Fibroblast of lung (primary cell): ENCODE measurements around the gene ELMO1. TPM values are rescaled to one million over a fixed set of nuclear protein-coding genes. Genes with fewer than 3 reads are reported as not detected.
A peak's percentile ranks its signal among the peaks of the same experiment; 100 is the strongest.

Source experiments
- DNase-seq, 2 donors: peaks; one replicate each; pipeline versions ENCODE4 v3.0.0 to v3.0.0-alpha.2; 2010; ENCODE audit warnings: low read depth in 2 of 2
- H2AFZ ChIP-seq: 2 replicates; pipeline ENCODE4 v1.5.1; 2012; ENCODE audit warnings: low read length, control low read depth, inconsistent platforms
- H3K27ac ChIP-seq: 2 replicates; pipeline ENCODE4 v1.5.1; 2011; ENCODE audit warnings: low read length, control low read depth; ENCODE audit not compliant: insufficient read depth
- H3K27me3 ChIP-seq: 2 replicates; pipeline ENCODE4 v1.5.1; 2011; ENCODE audit warnings: mild to moderate bottlenecking, low read length; ENCODE audit not compliant: control insufficient read depth, insufficient read depth
- H3K36me3 ChIP-seq: 2 replicates; pipeline ENCODE4 v1.5.1; 2011; ENCODE audit warnings: low read length; ENCODE audit not compliant: control insufficient read depth, insufficient read depth
- H3K4me1 ChIP-seq: 2 replicates; pipeline ENCODE4 v1.5.1; 2011; ENCODE audit warnings: low read length; ENCODE audit not compliant: control insufficient read depth, insufficient read depth; ENCODE audit errors: extremely low read depth
- H3K4me2 ChIP-seq: 2 replicates; pipeline ENCODE4 v1.5.1; 2011; ENCODE audit warnings: low read length, control low read depth; ENCODE audit not compliant: insufficient read depth; ENCODE audit errors: extremely low read depth
- H3K4me3 ChIP-seq, 4 experiments: fragments of 200-600 bp in 1 of 4; sonication (generic) in 1 of 4; replicated peaks in 1 of 4; 2 replicates each; pipeline ENCODE4 v1.5.1; 2011 to 2016; ENCODE audit warnings: low read length in 4 of 4, low read depth in 3 of 4, mild to moderate bottlenecking in 3 of 4, control low read depth in 2 of 4, inconsistent platforms in 1 of 4, mixed read lengths in 1 of 4; ENCODE audit not compliant: insufficient read depth in 1 of 4; ENCODE audit errors: control extremely low read depth in 1 of 4
- H3K79me2 ChIP-seq: 2 replicates; pipeline ENCODE4 v1.5.1; 2012; ENCODE audit warnings: mild to moderate bottlenecking, low read length, inconsistent platforms; ENCODE audit not compliant: control insufficient read depth, insufficient read depth
- H3K9ac ChIP-seq: 2 replicates; pipeline ENCODE4 v1.5.1; 2011; ENCODE audit warnings: mild to moderate bottlenecking, low read length, control low read depth; ENCODE audit not compliant: insufficient read depth
- H3K9me3 ChIP-seq: 2 replicates; pipeline ENCODE4 v1.5.1; 2012; ENCODE audit warnings: low read depth, low read length; ENCODE audit not compliant: control insufficient read depth, insufficient read depth
- H4K20me1 ChIP-seq: 2 replicates; pipeline ENCODE4 v1.5.1; 2011; ENCODE audit warnings: low read length; ENCODE audit not compliant: control insufficient read depth, insufficient read depth; ENCODE audit errors: extremely low read depth
- EZH2 ChIP-seq: IDR thresholded peaks from 2 replicates; pipeline ENCODE4 v1.5.1; 2012; ENCODE audit warnings: low read length, control low read depth, mild to moderate bottlenecking; ENCODE audit errors: missing control alignments
- polyA plus RNA-seq, 2 donors: library from polyadenylated mRNA; depleted of rRNA in 1 of 2; stranded (reverse) in 1 of 2; unstranded in 1 of 2; fragments of >200 nt; gene quantifications; 2 replicates each; pipeline ENCODE4 v1.2.1, GENCODE V29; 2011 to 2012; ENCODE audit warnings: missing spikeins in 1 of 2
- total RNA-seq: library from RNA; depleted of rRNA; stranded (reverse); fragments of >200 nt; gene quantifications from 2 replicates; pipeline ENCODE4 v1.2.1, GENCODE V29; 2014
- TF ChIP-seq, protein P1 (sequence below), 2 donors: IDR thresholded peaks in 1 of 2; conservative IDR thresholded peaks in 1 of 2; 1 replicate in 1 of 2; 2 replicates in 1 of 2; pipeline ENCODE4 v1.5.1; 2011 to 2012; ENCODE audit warnings: low read length in 2 of 2, control low read depth in 1 of 2, inconsistent platforms in 1 of 2, low read depth in 1 of 2, mild to moderate bottlenecking in 1 of 2

ELMO1 gene
- total and polyA plus RNA-seq, 2 donors (not counting 1 experiment from before 2014, with no cell fraction given), result 0.50 TPM; not detected in 1

DNA sequence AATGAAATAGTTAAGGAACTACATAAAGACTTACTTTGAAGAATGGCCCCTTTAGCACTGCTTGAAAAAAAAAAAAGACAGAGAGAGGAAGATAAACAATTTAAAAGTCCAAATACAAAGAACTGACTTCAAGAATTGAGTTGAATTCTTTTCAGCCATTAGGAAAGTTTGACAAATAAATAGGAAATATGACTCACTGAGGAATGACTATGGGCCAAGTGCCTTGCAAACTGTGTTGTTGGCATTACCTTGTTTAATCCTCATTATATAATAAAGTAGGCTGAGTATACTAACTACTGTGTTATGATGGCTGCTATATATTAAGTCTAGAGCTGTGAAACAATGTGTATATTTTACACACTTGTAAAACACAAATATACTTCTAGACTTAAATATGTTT is 151.1 kb downstream of the ELMO1 start:
- Histone ChIP-seq H3K79me2 (no peaks in the 10 kb centered on the region), H3K4me2 (no peak overlapping the region), H3K9me3 (no peaks in the 10 kb centered on the region), H3K27me3 (no peaks in the 10 kb centered on the region), H2AFZ (no peak overlapping the region), H3K36me3 (no peaks in the 10 kb centered on the region), H3K27ac (no peak overlapping the region), H3K9ac (no peak overlapping the region), H3K4me3 (no peak overlapping the region), H4K20me1 (no peaks in the 10 kb centered on the region), H3K4me1 (no peaks in the 10 kb centered on the region)
- peak in 1 of 2 donors; percentile 2 for DNase-seq
- no peak for TF ChIP-seq EZH2
- TF ChIP-seq, protein P1, sequence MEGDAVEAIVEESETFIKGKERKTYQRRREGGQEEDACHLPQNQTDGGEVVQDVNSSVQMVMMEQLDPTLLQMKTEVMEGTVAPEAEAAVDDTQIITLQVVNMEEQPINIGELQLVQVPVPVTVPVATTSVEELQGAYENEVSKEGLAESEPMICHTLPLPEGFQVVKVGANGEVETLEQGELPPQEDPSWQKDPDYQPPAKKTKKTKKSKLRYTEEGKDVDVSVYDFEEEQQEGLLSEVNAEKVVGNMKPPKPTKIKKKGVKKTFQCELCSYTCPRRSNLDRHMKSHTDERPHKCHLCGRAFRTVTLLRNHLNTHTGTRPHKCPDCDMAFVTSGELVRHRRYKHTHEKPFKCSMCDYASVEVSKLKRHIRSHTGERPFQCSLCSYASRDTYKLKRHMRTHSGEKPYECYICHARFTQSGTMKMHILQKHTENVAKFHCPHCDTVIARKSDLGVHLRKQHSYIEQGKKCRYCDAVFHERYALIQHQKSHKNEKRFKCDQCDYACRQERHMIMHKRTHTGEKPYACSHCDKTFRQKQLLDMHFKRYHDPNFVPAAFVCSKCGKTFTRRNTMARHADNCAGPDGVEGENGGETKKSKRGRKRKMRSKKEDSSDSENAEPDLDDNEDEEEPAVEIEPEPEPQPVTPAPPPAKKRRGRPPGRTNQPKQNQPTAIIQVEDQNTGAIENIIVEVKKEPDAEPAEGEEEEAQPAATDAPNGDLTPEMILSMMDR (conservative IDR thresholded peaks at IDR 0.05 in 1 of 2, IDR thresholded peaks at IDR 0.05 in 1 of 2; ENCODE audit: low read depth in 1 of 2, low read length in 2 of 2), result no peak

DNA sequence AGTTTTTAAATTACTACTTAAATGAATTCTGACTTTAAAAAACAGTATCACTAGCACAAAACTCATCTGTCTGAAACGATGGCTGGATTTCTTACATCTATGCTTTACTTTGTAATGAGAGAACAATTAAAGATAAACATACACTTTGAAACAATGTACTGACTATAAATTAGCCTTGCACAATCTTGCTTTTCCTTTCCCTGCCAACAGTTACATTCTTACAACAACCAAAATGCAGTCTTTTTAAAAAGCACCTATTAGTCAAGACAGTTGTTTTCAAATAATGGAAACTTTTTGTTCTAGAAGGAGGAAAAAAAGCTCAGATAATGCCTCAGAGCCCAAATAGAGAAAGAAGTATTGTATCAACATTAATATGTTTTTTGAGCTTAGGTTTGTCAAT is 153.3 kb downstream of the ELMO1 start:
- H3K36me3 ChIP-seq, result no peaks in the 10 kb centered on the region
- H3K27me3 ChIP-seq, result no peaks in the 10 kb centered on the region
- no peak overlapping the region for H3K9ac ChIP-seq
- no peaks in the 10 kb centered on the region for H3K9me3 ChIP-seq
- no peaks in the 10 kb centered on the region for H4K20me1 ChIP-seq
- no peak for TF ChIP-seq EZH2
- TF ChIP-seq, protein P1 (conservative IDR thresholded peaks at IDR 0.05 in 1 of 2, IDR thresholded peaks at IDR 0.05 in 1 of 2; ENCODE audit: low read depth in 1 of 2, low read length in 2 of 2), result no peak
- H3K4me2 ChIP-seq, result no peak overlapping the region
- H3K4me1 ChIP-seq, result no peaks in the 10 kb centered on the region
- no peak overlapping the region for H3K4me3 ChIP-seq
- H3K27ac ChIP-seq, result no peak overlapping the region
- no peaks in the 10 kb centered on the region for H3K79me2 ChIP-seq
- no peak for DNase-seq
- H2AFZ ChIP-seq, result no peak overlapping the region

DNA sequence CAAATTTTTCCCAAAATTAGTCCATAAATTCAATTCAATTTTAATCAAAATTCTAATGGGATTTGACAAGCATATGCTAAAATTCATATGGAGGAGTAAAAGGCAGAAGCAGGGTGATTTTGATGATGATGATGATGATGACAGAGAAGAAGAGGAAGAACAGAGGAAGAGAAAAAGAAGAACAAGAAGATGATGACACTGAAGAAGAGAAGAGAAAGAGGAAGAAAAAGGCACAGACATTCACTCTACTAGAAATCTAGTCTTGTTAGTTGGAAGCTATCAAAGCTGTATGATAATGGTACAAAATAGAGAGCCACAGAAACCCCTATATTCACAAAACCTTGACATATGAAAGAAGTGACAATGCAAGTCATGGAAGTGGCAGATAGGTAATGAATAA is 157.9 kb downstream of the ELMO1 start:
- H3K79me2 ChIP-seq, result no peaks in the 10 kb centered on the region
- H3K9me3 ChIP-seq, result no peaks in the 10 kb centered on the region
- no peaks in the 10 kb centered on the region for H3K27me3 ChIP-seq
- no peak for TF ChIP-seq EZH2
- TF ChIP-seq, protein P1 (conservative IDR thresholded peaks at IDR 0.05 in 1 of 2, IDR thresholded peaks at IDR 0.05 in 1 of 2; ENCODE audit: low read depth in 1 of 2, low read length in 2 of 2), result no peak
- H3K4me2 ChIP-seq, result no peak overlapping the region
- no peaks in the 10 kb centered on the region for H3K4me1 ChIP-seq
- no peak overlapping the region for H3K4me3 ChIP-seq
- H2AFZ ChIP-seq, result no peak overlapping the region
- H3K27ac ChIP-seq, result no peak overlapping the region
- H3K9ac ChIP-seq, result no peak overlapping the region
- no peak for DNase-seq
- no peaks in the 10 kb centered on the region for H4K20me1 ChIP-seq
- H3K36me3 ChIP-seq, result no peaks in the 10 kb centered on the region
